Karpas-422 (cell line): Measurements from ENCODE around the gene GUCA2A. TPM values are rescaled to one million over a fixed set of nuclear protein-coding genes. Genes with fewer than 3 reads are reported as not detected.

Experiments
- DNase-seq: peaks from one replicate; pipeline ENCODE4 v3.0.0-alpha.2; 2015
- H2AFZ ChIP-seq: fragments of 200-600 bp; sonication (generic); 2 replicates; pipeline ENCODE4 v1.6.1; 2014; ENCODE audit warnings: antibody characterized with exemption, low read length, mixed read lengths
- H3K27ac ChIP-seq: fragments of 200-600 bp; sonication (generic); 2 replicates; pipeline ENCODE4 v1.5.1; 2014; ENCODE audit warnings: mild to moderate bottlenecking, low read length, moderate library complexity
- H3K27me3 ChIP-seq: fragments of 200-600 bp; sonication (generic); 2 replicates; pipeline ENCODE4 v1.6.1; 2014; ENCODE audit warnings: low read length, mixed read lengths
- H3K36me3 ChIP-seq: fragments of 200-600 bp; sonication (generic); 2 replicates; pipeline ENCODE4 v1.6.1; 2014; ENCODE audit warnings: low read length, mixed read lengths; ENCODE audit not compliant: insufficient read depth
- H3K4me1 ChIP-seq: fragments of 200-600 bp; sonication (generic); 2 replicates; pipeline ENCODE4 v1.6.1; 2014; ENCODE audit warnings: mild to moderate bottlenecking, low read length, mixed read lengths
- H3K4me2 ChIP-seq: fragments of 200-600 bp; sonication (generic); 2 replicates; pipeline ENCODE4 v1.6.1; 2014; ENCODE audit warnings: low read length, low read depth, mild to moderate bottlenecking; ENCODE audit not compliant: poor library complexity, severe bottlenecking
- H3K4me3 ChIP-seq: fragments of 200-600 bp; sonication (generic); 2 replicates; pipeline ENCODE4 v1.5.1; 2014; ENCODE audit warnings: mild to moderate bottlenecking, antibody characterized with exemption, low read length, mixed read lengths
- H3K79me2 ChIP-seq: fragments of 200-600 bp; sonication (generic); 2 replicates; pipeline ENCODE4 v1.6.1; 2014; ENCODE audit warnings: mild to moderate bottlenecking, low read length, mixed read lengths
- H3K9ac ChIP-seq: fragments of 200-600 bp; sonication (generic); 2 replicates; pipeline ENCODE4 v1.6.0; 2014; ENCODE audit warnings: low read length
- H3K9me2 ChIP-seq: fragments of 200-600 bp; sonication (generic), shearing (Covaris generic); replicated peaks from 2 replicates; pipeline ENCODE4 v1.6.0; 2014; ENCODE audit warnings: mild to moderate bottlenecking, low read length, moderate library complexity; ENCODE audit not compliant: insufficient read depth
- H3K9me3 ChIP-seq: fragments of 300-700, 200-600 bp; sonication (generic); 2 replicates; pipeline ENCODE4 v1.6.1; 2014; ENCODE audit warnings: low read length, mixed read lengths
- H4K20me1 ChIP-seq: fragments of 200-600 bp; sonication (generic); 2 replicates; pipeline ENCODE4 v1.6.1; 2014; ENCODE audit warnings: mild to moderate bottlenecking, antibody characterized with exemption, low read length, low read depth; ENCODE audit not compliant: insufficient read depth
- total RNA-seq: library from RNA; depleted of rRNA; stranded (reverse); fragments of >200 nt; shearing (Covaris generic); gene quantifications from 2 replicates; pipeline ENCODE4 v1.2.3, GENCODE V29; 2014; ENCODE audit warnings: low replicate concordance

Gene GUCA2A
- total RNA-seq, 1 experiment from 2014 or later: not detected

- peaks cover 34% of the 10 kb centered on the region for H3K79me2 ChIP-seq
- H3K36me3 ChIP-seq: peaks cover 38% of the 10 kb centered on the region
- H3K4me1 ChIP-seq: no peaks in the 10 kb centered on the region
These were observed 33.7 kb upstream of the GUCA2A start for GRCh38 chr1:42198251-42198650.

GRCh38 chr1:42195841-42196240 lies 31.3 kb upstream of the GUCA2A start:
- Histone ChIP-seq H3K9me2 (no peaks in the 10 kb centered on the region), H3K36me3 (peaks cover 23% of the 10 kb centered on the region; the same call in 1 of the 2 replicates), H3K9me3 (no peaks in the 10 kb centered on the region), H3K4me2 (no peak overlapping the region), H3K9ac (no peak overlapping the region), H3K4me3 (no peak overlapping the region), H3K4me1 (no peaks in the 10 kb centered on the region), H3K79me2 (peaks cover 29% of the 10 kb centered on the region), H3K27me3 (no peaks in the 10 kb centered on the region), H3K27ac (no peak overlapping the region), H2AFZ (no peak overlapping the region), H4K20me1 (no peaks in the 10 kb centered on the region)
- DNase-seq: no peak

More at GRCh38 chr1:42198251-42198650, 33.7 kb upstream of the GUCA2A start:
- DNase-seq: no peak
- Histone ChIP-seq H3K4me2 (no peak overlapping the region), H3K27me3 (no peaks in the 10 kb centered on the region), H3K9ac (no peak overlapping the region), H3K9me3 (peaks cover 13% of the 10 kb centered on the region), H2AFZ (no peak overlapping the region), H3K4me3 (no peak overlapping the region), H3K9me2 (no peaks in the 10 kb centered on the region), H4K20me1 (no peaks in the 10 kb centered on the region), H3K27ac (no peak overlapping the region)

- no peak for DNase-seq
- no peaks in the 10 kb centered on the region for H3K27me3 ChIP-seq
- H3K9me2 ChIP-seq: no peaks in the 10 kb centered on the region
- H3K4me2 ChIP-seq: no peak overlapping the region
- no peak overlapping the region for H3K27ac ChIP-seq
- peaks cover 28% of the 10 kb centered on the region for H3K79me2 ChIP-seq
- no peaks in the 10 kb centered on the region for H3K4me1 ChIP-seq
- H4K20me1 ChIP-seq: no peaks in the 10 kb centered on the region
- H2AFZ ChIP-seq: no peak overlapping the region
- H3K9me3 ChIP-seq: no peaks in the 10 kb centered on the region
- H3K4me3 ChIP-seq: no peak overlapping the region
- H3K36me3 ChIP-seq: peaks cover 26% of the 10 kb centered on the region; the same call in 1 of the 2 replicates
- H3K9ac ChIP-seq: no peak overlapping the region
These were observed 27.6 kb upstream of the GUCA2A start for GRCh38 chr1:42192106-42192505.

GRCh38 chr1:42191319-42191718 lies 26.8 kb upstream of the GUCA2A start:
- H3K9me2 ChIP-seq: no peaks in the 10 kb centered on the region
- H3K27ac ChIP-seq: no peak overlapping the region
- no peaks in the 10 kb centered on the region for H3K27me3 ChIP-seq
- peaks cover 28% of the 10 kb centered on the region for H3K79me2 ChIP-seq
- no peaks in the 10 kb centered on the region for H3K4me1 ChIP-seq
- no peak for DNase-seq
- peaks cover 26% of the 10 kb centered on the region; the same call in 1 of the 2 replicates for H3K36me3 ChIP-seq
- H3K4me3 ChIP-seq: no peak overlapping the region
- no peak overlapping the region for H3K9ac ChIP-seq
- no peaks in the 10 kb centered on the region for H3K9me3 ChIP-seq
- no peaks in the 10 kb centered on the region for H4K20me1 ChIP-seq
- no peak overlapping the region for H3K4me2 ChIP-seq
- no peak overlapping the region for H2AFZ ChIP-seq

GRCh38 chr1:42189931-42190853 lies 25.6 kb upstream of the GUCA2A start:
- peaks cover 22% of the 10 kb centered on the region; the same call in 1 of the 2 replicates for H3K36me3 ChIP-seq
- H3K4me3 ChIP-seq: no peak overlapping the region
- H4K20me1 ChIP-seq: no peaks in the 10 kb centered on the region
- no peak overlapping the region for H3K9ac ChIP-seq
- no peaks in the 10 kb centered on the region for H3K9me3 ChIP-seq
- H3K9me2 ChIP-seq: no peaks in the 10 kb centered on the region
- no peak overlapping the region for H2AFZ ChIP-seq
- H3K4me1 ChIP-seq: no peaks in the 10 kb centered on the region
- no peaks in the 10 kb centered on the region for H3K27me3 ChIP-seq
- H3K27ac ChIP-seq: no peak overlapping the region
- peaks cover 22% of the 10 kb centered on the region for H3K79me2 ChIP-seq
- no peak for DNase-seq
- H3K4me2 ChIP-seq: no peak overlapping the region

- Histone ChIP-seq H3K27ac (no peak overlapping the region), H4K20me1 (no peaks in the 10 kb centered on the region), H3K9me3 (no peaks in the 10 kb centered on the region), H3K79me2 (0 out of 2 replicates have a peak, but pooled peaks cover 5% of the 10 kb centered on the region), H3K9ac (no peak overlapping the region), H3K36me3 (peaks cover 15% of the 10 kb centered on the region; the same call in 1 of the 2 replicates), H3K4me1 (no peaks in the 10 kb centered on the region), H3K9me2 (no peaks in the 10 kb centered on the region), H3K4me2 (no peak overlapping the region), H2AFZ (no peak overlapping the region), H3K27me3 (no peaks in the 10 kb centered on the region), H3K4me3 (no peak overlapping the region)
- no peak for DNase-seq
These were observed 21.6 kb upstream of the GUCA2A start for GRCh38 chr1:42186152-42186551.

GRCh38 chr1:42184616-42185015 lies 20.1 kb upstream of the GUCA2A start:
- no peaks in the 10 kb centered on the region for H3K9me2 ChIP-seq
- H3K79me2 ChIP-seq: 0 out of 2 replicates have a peak, but pooled peaks cover 2% of the 10 kb centered on the region
- no peaks in the 10 kb centered on the region for H3K27me3 ChIP-seq
- no peak for DNase-seq
- no peak overlapping the region for H3K4me3 ChIP-seq
- no peak overlapping the region for H3K4me2 ChIP-seq
- H3K9me3 ChIP-seq: no peaks in the 10 kb centered on the region
- peaks cover 15% of the 10 kb centered on the region; the same call in 1 of the 2 replicates for H3K36me3 ChIP-seq
- no peaks in the 10 kb centered on the region for H4K20me1 ChIP-seq
- H2AFZ ChIP-seq: no peak overlapping the region
- H3K27ac ChIP-seq: no peak overlapping the region
- no peak overlapping the region for H3K9ac ChIP-seq
- H3K4me1 ChIP-seq: no peaks in the 10 kb centered on the region; the same call in 1 of the 2 replicates

GRCh38 chr1:42183957-42184268 lies 19.4 kb upstream of the GUCA2A start:
- no peak overlapping the region for H2AFZ ChIP-seq
- H3K4me1 ChIP-seq: no peaks in the 10 kb centered on the region; the same call in 1 of the 2 replicates
- peaks cover 8% of the 10 kb centered on the region; the same call in 1 of the 2 replicates for H3K36me3 ChIP-seq
- no peaks in the 10 kb centered on the region for H3K9me3 ChIP-seq
- H3K4me2 ChIP-seq: no peak overlapping the region
- no peaks in the 10 kb centered on the region for H4K20me1 ChIP-seq
- no peaks in the 10 kb centered on the region for H3K27me3 ChIP-seq
- H3K79me2 ChIP-seq: no peaks in the 10 kb centered on the region
- DNase-seq: no peak
- H3K27ac ChIP-seq: no peak overlapping the region
- H3K9me2 ChIP-seq: no peaks in the 10 kb centered on the region
- H3K4me3 ChIP-seq: no peak overlapping the region
- no peak overlapping the region for H3K9ac ChIP-seq
